ENCODE results near the gene IFT80. TPM values are rescaled to one million over a fixed set of nuclear protein-coding genes. Genes with fewer than 3 reads are reported as not detected.

Gene IFT80
- total RNA-seq, 1 donor from 2014 or later = 43.3 TPM

- peak; percentile 84 for DNase-seq (ENCODE audit: extremely low spot score, unreplicated experiment)
- peak overlapping the region; percentile 89 for H3K4me3 Mint-ChIP-seq (ENCODE audit: unreplicated experiment)
- H3K27me3 Mint-ChIP-seq (ENCODE audit: unreplicated experiment) = no peaks in the 10 kb centered on the region
- peaks cover 42% of the 10 kb centered on the region for H3K4me1 Mint-ChIP-seq (ENCODE audit: unreplicated experiment)
- peaks cover 7% of the 10 kb centered on the region for H3K36me3 Mint-ChIP-seq (ENCODE audit: unreplicated experiment)
- peak overlapping the region; percentile 99 for H3K27ac Mint-ChIP-seq (ENCODE audit: unreplicated experiment)
- TF ChIP-seq CTCF (IDR thresholded peaks at IDR 0.05) = no peak
- no peaks in the 10 kb centered on the region for H3K9me3 Mint-ChIP-seq (ENCODE audit: unreplicated experiment)
These were observed 1.7 kb upstream of the IFT80 start for GRCh38 chr3:160400702-160401150.

DNA sequence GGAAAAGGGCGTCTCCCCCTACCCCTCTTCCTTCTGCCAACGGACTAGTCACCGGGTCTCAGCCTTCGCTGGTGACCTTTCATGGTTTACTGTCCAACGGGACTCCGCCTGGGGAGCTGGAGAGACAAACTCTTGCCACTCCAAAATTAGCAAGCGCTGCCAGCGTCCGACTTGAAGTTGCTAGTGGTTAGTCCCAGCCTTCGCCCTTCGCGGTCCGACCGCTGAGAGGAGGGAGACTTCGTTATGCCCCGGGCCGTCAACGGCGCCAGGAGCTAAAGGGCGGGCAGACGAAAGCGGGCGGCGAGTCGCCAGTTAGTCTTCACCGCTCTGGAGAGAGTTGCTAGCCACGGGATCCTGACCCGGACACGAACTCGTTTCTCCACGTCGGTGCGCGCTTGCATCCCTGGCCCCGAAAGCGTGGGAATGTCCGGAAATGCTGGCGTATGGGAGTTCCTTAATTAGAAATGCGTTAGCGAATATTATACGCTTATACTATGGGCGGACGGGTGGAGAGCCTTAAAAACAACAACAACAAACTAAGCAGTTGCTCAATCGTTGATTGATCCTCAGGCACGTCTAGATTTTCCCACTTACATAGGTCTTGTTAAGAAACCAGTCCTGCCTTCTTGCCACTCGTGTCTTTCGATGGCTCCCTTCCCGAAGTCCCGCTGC is 1.1 kb upstream of the IFT80 start:
- H3K9me3 Mint-ChIP-seq (ENCODE audit: unreplicated experiment) = no peaks in the 10 kb centered on the region

GRCh38 chr3:160398820-160399124 is 253 bp downstream of the IFT80 start:
- no peak for TF ChIP-seq CTCF (IDR thresholded peaks at IDR 0.05)

More for the DNA sequence above, 1.1 kb upstream of the IFT80 start:
- H3K4me1 Mint-ChIP-seq (ENCODE audit: unreplicated experiment) = peaks cover 38% of the 10 kb centered on the region
- DNase-seq (ENCODE audit: extremely low spot score, unreplicated experiment) = peak; percentile 85
- peaks cover 7% of the 10 kb centered on the region for H3K36me3 Mint-ChIP-seq (ENCODE audit: unreplicated experiment)
- H3K27ac Mint-ChIP-seq (ENCODE audit: unreplicated experiment) = peak overlapping the region; percentile 97
- H3K27me3 Mint-ChIP-seq (ENCODE audit: unreplicated experiment) = no peaks in the 10 kb centered on the region
- no peak for TF ChIP-seq CTCF (IDR thresholded peaks at IDR 0.05)
- peak overlapping the region; percentile 89 for H3K4me3 Mint-ChIP-seq (ENCODE audit: unreplicated experiment)

DNA sequence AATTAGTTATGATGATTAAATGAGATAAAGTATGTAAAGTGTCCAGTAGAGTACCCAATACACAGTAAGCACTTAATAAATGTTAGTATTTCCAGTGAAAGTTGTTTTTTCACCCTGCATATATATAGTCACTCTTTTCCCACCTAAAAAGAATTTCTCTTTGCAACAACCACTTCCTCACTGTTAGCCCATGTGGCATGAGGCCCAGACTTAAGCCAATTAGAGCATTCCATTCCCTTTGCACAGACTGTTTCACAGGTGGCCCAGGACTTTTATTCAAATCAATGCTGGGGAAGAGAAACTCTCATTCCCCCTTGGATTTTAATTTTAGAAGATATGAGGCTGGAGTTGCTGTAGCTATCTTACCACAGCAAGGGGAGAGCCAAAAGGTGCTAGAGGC is 3.7 kb downstream of the IFT80 start:
- H3K4me1 Mint-ChIP-seq (ENCODE audit: unreplicated experiment) = peaks cover 22% of the 10 kb centered on the region
- no peak for DNase-seq (ENCODE audit: extremely low spot score, unreplicated experiment)
- no peak for TF ChIP-seq CTCF (IDR thresholded peaks at IDR 0.05)
- no peaks in the 10 kb centered on the region for H3K9me3 Mint-ChIP-seq (ENCODE audit: unreplicated experiment)
- no peak overlapping the region for H3K4me3 Mint-ChIP-seq (ENCODE audit: unreplicated experiment)
- no peaks in the 10 kb centered on the region for H3K27me3 Mint-ChIP-seq (ENCODE audit: unreplicated experiment)
- H3K36me3 Mint-ChIP-seq (ENCODE audit: unreplicated experiment) = no peaks in the 10 kb centered on the region
- no peak overlapping the region for H3K27ac Mint-ChIP-seq (ENCODE audit: unreplicated experiment)

More at GRCh38 chr3:160398820-160399124, 253 bp downstream of the IFT80 start:
- H3K4me1 Mint-ChIP-seq (ENCODE audit: unreplicated experiment) = peaks cover 29% of the 10 kb centered on the region
- no peaks in the 10 kb centered on the region for H3K27me3 Mint-ChIP-seq (ENCODE audit: unreplicated experiment)
- peak overlapping the region; percentile 89 for H3K4me3 Mint-ChIP-seq (ENCODE audit: unreplicated experiment)
- no peaks in the 10 kb centered on the region for H3K9me3 Mint-ChIP-seq (ENCODE audit: unreplicated experiment)
- peak overlapping the region; percentile 97 for H3K27ac Mint-ChIP-seq (ENCODE audit: unreplicated experiment)
- DNase-seq (ENCODE audit: extremely low spot score, unreplicated experiment) = no peak
- peaks cover 5% of the 10 kb centered on the region for H3K36me3 Mint-ChIP-seq (ENCODE audit: unreplicated experiment)

DNA sequence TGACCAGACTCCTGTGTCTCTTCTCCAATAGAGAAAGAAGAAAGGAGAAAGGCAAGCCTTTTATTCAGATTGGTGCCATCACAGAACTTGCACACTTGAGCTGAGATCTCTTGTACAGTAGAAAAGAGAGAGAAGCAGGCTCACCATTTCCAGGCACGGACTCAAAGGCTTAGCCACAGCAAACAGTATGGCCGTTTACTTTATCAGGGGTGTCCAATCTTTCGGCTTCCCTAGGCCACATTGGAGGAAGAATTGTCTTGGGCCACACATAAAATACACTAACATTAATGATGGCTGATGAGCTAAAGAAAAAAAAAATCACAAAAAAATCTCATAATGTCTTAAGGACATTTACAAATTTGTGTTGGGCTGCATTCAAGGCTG is 5.0 kb downstream of the IFT80 start:
- H3K9me3 Mint-ChIP-seq (ENCODE audit: unreplicated experiment) = no peaks in the 10 kb centered on the region
- peaks cover 22% of the 10 kb centered on the region for H3K4me1 Mint-ChIP-seq (ENCODE audit: unreplicated experiment)
- H3K4me3 Mint-ChIP-seq (ENCODE audit: unreplicated experiment) = no peak overlapping the region
- H3K27me3 Mint-ChIP-seq (ENCODE audit: unreplicated experiment) = no peaks in the 10 kb centered on the region
- no peak overlapping the region for H3K27ac Mint-ChIP-seq (ENCODE audit: unreplicated experiment)
- no peak for TF ChIP-seq CTCF (IDR thresholded peaks at IDR 0.05)
- H3K36me3 Mint-ChIP-seq (ENCODE audit: unreplicated experiment) = peaks cover 2% of the 10 kb centered on the region
- DNase-seq (ENCODE audit: extremely low spot score, unreplicated experiment) = no peak

All from osteocyte (in vitro differentiated cells).